ENCODE results near the gene ACOT4.

Gene ACOT4

DNA sequence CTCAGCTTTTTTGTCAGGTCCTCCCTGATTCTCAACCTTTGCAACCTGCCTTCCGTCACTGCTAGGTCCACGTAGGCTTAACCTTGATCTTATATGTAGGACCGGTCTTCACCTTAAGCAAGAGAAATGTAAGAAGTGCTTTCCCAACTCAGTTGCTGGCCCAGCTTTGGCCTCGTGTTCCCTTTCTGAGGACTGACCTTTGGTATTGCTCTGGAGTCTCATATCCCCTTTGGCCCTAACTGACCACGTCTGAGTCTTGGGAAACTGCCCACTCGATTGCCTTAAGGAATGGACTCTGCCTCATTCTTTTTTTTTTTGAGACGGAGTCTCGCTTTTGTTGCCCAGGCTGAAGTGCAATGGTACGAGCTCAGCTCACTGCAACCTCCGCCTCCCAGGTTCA is 28.6 kb downstream of the ACOT4 start:
- DNase-seq (ENCODE audit: low read depth), result no peak
- TF ChIP-seq CTCF (IDR thresholded peaks at IDR 0.05; ENCODE audit: insufficient read depth, low read depth, low read length, missing control alignments), result no peak
- H3K4me3 ChIP-seq (ENCODE audit: low read depth, low read length), result no peak overlapping the region

- no peak overlapping the region for H3K4me3 ChIP-seq (ENCODE audit: low read depth, low read length)
- no peak for TF ChIP-seq CTCF (IDR thresholded peaks at IDR 0.05; ENCODE audit: insufficient read depth, low read depth, low read length, missing control alignments)
- no peak for DNase-seq (ENCODE audit: low read depth)
Observed at GRCh38 chr14:73623504-73624054, 31.9 kb downstream of the ACOT4 start.

- no peak for DNase-seq (ENCODE audit: low read depth)
- no peak for TF ChIP-seq CTCF (IDR thresholded peaks at IDR 0.05; ENCODE audit: insufficient read depth, low read depth, low read length, missing control alignments)
- H3K4me3 ChIP-seq (ENCODE audit: low read depth, low read length), result no peak overlapping the region
Observed at GRCh38 chr14:73625706-73626105, 34.0 kb downstream of the ACOT4 start.

DNA sequence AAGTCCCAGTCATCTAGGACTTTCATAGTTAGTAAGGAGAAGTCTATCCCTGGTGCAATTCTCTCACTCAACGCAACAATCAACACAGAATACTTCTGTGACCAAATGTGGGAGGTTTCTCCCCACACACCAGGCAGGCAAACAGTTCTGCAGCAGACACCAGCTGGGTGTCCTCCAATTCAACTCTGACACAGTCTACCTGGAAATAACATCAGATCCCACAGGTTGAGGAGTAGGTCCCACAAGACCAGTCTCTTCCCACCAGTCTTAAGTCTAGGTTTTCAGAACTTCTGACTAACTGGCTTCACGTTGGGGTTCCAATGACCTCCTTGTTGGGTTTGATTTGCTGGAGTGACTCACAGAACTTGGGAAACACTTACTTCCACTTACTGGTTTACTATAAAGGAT is 35.5 kb downstream of the ACOT4 start:
- DNase-seq (ENCODE audit: low read depth), result peak; percentile 54
- TF ChIP-seq CTCF (IDR thresholded peaks at IDR 0.05; ENCODE audit: insufficient read depth, low read depth, low read length, missing control alignments), result no peak
- no peak overlapping the region for H3K4me3 ChIP-seq (ENCODE audit: low read depth, low read length)

- TF ChIP-seq CTCF (IDR thresholded peaks at IDR 0.05; ENCODE audit: insufficient read depth, low read depth, low read length, missing control alignments), result no peak
- H3K4me3 ChIP-seq (ENCODE audit: low read depth, low read length), result no peak overlapping the region
- DNase-seq (ENCODE audit: low read depth), result no peak
Observed at GRCh38 chr14:73630009-73630780, 38.5 kb downstream of the ACOT4 start.

- peak; percentile 81 for TF ChIP-seq CTCF (IDR thresholded peaks at IDR 0.05; ENCODE audit: insufficient read depth, low read depth, low read length, missing control alignments)
- DNase-seq (ENCODE audit: low read depth), result peak; percentile 82
- H3K4me3 ChIP-seq (ENCODE audit: low read depth, low read length), result peak overlapping the region; percentile 62
Observed at GRCh38 chr14:73633116-73634010, 41.7 kb downstream of the ACOT4 start.

Measured in GM12865 (cell line).